KMS-11 (cell line): ENCODE data around the gene C1QTNF6.

Experiments
- H2AFZ ChIP-seq: fragments of 200-600 bp; sonication (generic); 2 replicates; pipeline ENCODE4 v1.6.1; 2016; ENCODE audit warnings: antibody characterized with exemption, mixed run types, low read depth
- H3K27ac ChIP-seq: fragments of 200-600 bp; sonication (generic); 2 replicates; pipeline ENCODE4 v1.6.1; 2016; ENCODE audit warnings: mild to moderate bottlenecking, mixed run types
- H3K27me3 ChIP-seq: fragments of 200-600 bp; sonication (generic); 2 replicates; pipeline ENCODE4 v1.6.1; 2017; ENCODE audit warnings: mild to moderate bottlenecking, low read depth, mixed run types, moderate library complexity; ENCODE audit not compliant: insufficient read depth
- H3K36me3 ChIP-seq: fragments of 200-600 bp; sonication (generic); 2 replicates; pipeline ENCODE4 v1.6.1; 2017; ENCODE audit warnings: mild to moderate bottlenecking, mixed run types; ENCODE audit not compliant: insufficient read depth
- H3K4me1 ChIP-seq: fragments of 200-600 bp; sonication (generic); 2 replicates; pipeline ENCODE4 v1.6.1; 2016; ENCODE audit warnings: mild to moderate bottlenecking, low read depth, mixed run types; ENCODE audit not compliant: poor library complexity, severe bottlenecking
- H3K4me2 ChIP-seq: fragments of 200-600 bp; sonication (generic); 2 replicates; pipeline ENCODE4 v1.7.0; 2016; ENCODE audit warnings: mild to moderate bottlenecking, mixed run types
- H3K4me3 ChIP-seq: fragments of 200-600 bp; sonication (generic); IDR thresholded peaks from 2 replicates; pipeline ENCODE4 v1.6.1; 2017; ENCODE audit warnings: low read depth, low read length, mixed read lengths; ENCODE audit not compliant: insufficient read depth
- H3K79me2 ChIP-seq: fragments of 200-600 bp; sonication (generic); 2 replicates; pipeline ENCODE4 v1.6.1; 2016; ENCODE audit warnings: low read depth, mixed run types; ENCODE audit not compliant: insufficient read depth
- H3K9ac ChIP-seq: fragments of 200-600 bp; sonication (generic); 2 replicates; pipeline ENCODE4 v1.6.1; 2016; ENCODE audit warnings: mild to moderate bottlenecking, mixed run types
- H4K20me1 ChIP-seq: fragments of 200-600 bp; sonication (generic); 2 replicates; pipeline ENCODE4 v1.6.1; 2016; ENCODE audit warnings: mild to moderate bottlenecking, mixed run types; ENCODE audit not compliant: insufficient read depth
- CTCF ChIP-seq: fragments of 200-600 bp; sonication (generic); conservative IDR thresholded peaks from 2 replicates; pipeline ENCODE4 v1.6.1; 2017; ENCODE audit warnings: low read depth, mild to moderate bottlenecking, antibody characterized with exemption, low read length, moderate library complexity, mixed read lengths

The C1QTNF6 gene

GRCh38 chr22:37163575-37164504, 24.2 kb downstream of the C1QTNF6 start:
- H3K9ac ChIP-seq = peak overlapping the region; percentile 54; the same call in 1 of the 2 replicates
- no peak for TF ChIP-seq CTCF

GRCh38 chr22:37163096-37163489, 25.0 kb downstream of the C1QTNF6 start:
- no peaks in the 10 kb centered on the region for H3K27me3 ChIP-seq
- no peak for TF ChIP-seq CTCF
- no peaks in the 10 kb centered on the region for H4K20me1 ChIP-seq
- no peak overlapping the region for H3K4me3 ChIP-seq
- H3K36me3 ChIP-seq = no peaks in the 10 kb centered on the region
- H3K79me2 ChIP-seq = no peaks in the 10 kb centered on the region
- H3K4me2 ChIP-seq = peak overlapping the region; percentile 96
- peak overlapping the region; percentile 93 for H3K27ac ChIP-seq
- peak overlapping the region; percentile 54; the same call in 1 of the 2 replicates for H2AFZ ChIP-seq
- peak overlapping the region; percentile 54; the same call in 1 of the 2 replicates for H3K9ac ChIP-seq
- peaks cover 70% of the 10 kb centered on the region for H3K4me1 ChIP-seq

More at GRCh38 chr22:37163575-37164504, 24.2 kb downstream of the C1QTNF6 start:
- no peak overlapping the region for H3K4me3 ChIP-seq
- H3K4me2 ChIP-seq = peak overlapping the region; percentile 96
- H3K27me3 ChIP-seq = no peaks in the 10 kb centered on the region
- peak overlapping the region; percentile 54; the same call in 1 of the 2 replicates for H2AFZ ChIP-seq
- H3K36me3 ChIP-seq = no peaks in the 10 kb centered on the region
- no peaks in the 10 kb centered on the region for H4K20me1 ChIP-seq
- no peaks in the 10 kb centered on the region for H3K79me2 ChIP-seq
- peak overlapping the region; percentile 93 for H3K27ac ChIP-seq
- peaks cover 73% of the 10 kb centered on the region for H3K4me1 ChIP-seq

GRCh38 chr22:37162221-37163095, 25.6 kb downstream of the C1QTNF6 start:
- Histone ChIP-seq H2AFZ (peak overlapping the region; percentile 54; the same call in 1 of the 2 replicates), H3K27me3 (no peaks in the 10 kb centered on the region), H3K27ac (peak overlapping the region; percentile 93), H3K4me2 (peak overlapping the region; percentile 96), H3K79me2 (no peaks in the 10 kb centered on the region), H3K4me1 (peaks cover 64% of the 10 kb centered on the region), H4K20me1 (no peaks in the 10 kb centered on the region), H3K9ac (peak overlapping the region; percentile 54; the same call in 1 of the 2 replicates), H3K36me3 (no peaks in the 10 kb centered on the region), H3K4me3 (no peak overlapping the region)
- TF ChIP-seq CTCF = no peak; the same call in 1 of the 2 replicates

GRCh38 chr22:37161443-37161842, 26.6 kb downstream of the C1QTNF6 start:
- no peak overlapping the region for H3K9ac ChIP-seq
- H3K27ac ChIP-seq = peak overlapping the region; percentile 93
- no peaks in the 10 kb centered on the region for H3K79me2 ChIP-seq
- H3K27me3 ChIP-seq = no peaks in the 10 kb centered on the region
- no peak; the same call in 1 of the 2 replicates for TF ChIP-seq CTCF
- H3K4me3 ChIP-seq = no peak overlapping the region
- H3K4me1 ChIP-seq = peaks cover 53% of the 10 kb centered on the region
- H2AFZ ChIP-seq = no peak overlapping the region
- no peaks in the 10 kb centered on the region for H4K20me1 ChIP-seq
- H3K36me3 ChIP-seq = no peaks in the 10 kb centered on the region
- H3K4me2 ChIP-seq = peak overlapping the region; percentile 96
